H1 (cell line): ENCODE data around the gene FYTTD1. TPM values are rescaled to one million over a fixed set of nuclear protein-coding genes. Genes with fewer than 3 reads are reported as not detected.

Experiments used
- CTCF ChIA-PET: fragments of 300-600 bp; sonication (Branson Sonifier 250); formaldehyde crosslinking; loops from one replicate; lab custom pipeline; 2021; ENCODE audit not compliant: partially characterized antibody; lab: Charles Lee
- POLR2A ChIA-PET: fragments of 300-600 bp; sonication (Branson Sonifier 250); formaldehyde crosslinking; loops from one replicate; lab custom pipeline; 2021; ENCODE audit warnings: inconsistent platforms; ENCODE audit not compliant: partially characterized antibody; lab: Charles Lee
- DNase-seq, 2 experiments: peaks; one replicate each; pipeline versions ENCODE4 v3.0.0 to v3.0.0-alpha.2; 2010 to 2022; ENCODE audit warnings: low spot score in 2 of 2, low read depth in 1 of 2, mixed read lengths in 1 of 2
- FAIRE-seq: peaks from 2 replicates; lab custom pipeline; 2011; peaks lifted over from hg19 to GRCh38; lab: Jason Lieb, UNC
- H2AFZ ChIP-seq: 2 replicates; pipeline ENCODE4 v1.8.1; 2012; ENCODE audit warnings: low read length, inconsistent platforms
- H2AK5ac ChIP-seq: 2 replicates; pipeline ENCODE4 v1.6.1; 2013; ENCODE audit warnings: low read depth, low read length
- H2BK120ac ChIP-seq: replicated peaks from 2 replicates; pipeline ENCODE3; 2013; ENCODE audit warnings: low read depth, low read length, inconsistent platforms
- H2BK12ac ChIP-seq: 2 replicates; pipeline ENCODE4 v1.6.1; 2013; ENCODE audit warnings: low read depth, low read length
- H2BK15ac ChIP-seq: 2 replicates; pipeline ENCODE4 v1.6.1; 2013; ENCODE audit warnings: low read length
- H2BK20ac ChIP-seq: 2 replicates; pipeline ENCODE4 v1.6.1; 2013; ENCODE audit warnings: low read length
- H2BK5ac ChIP-seq: 2 replicates; pipeline ENCODE4 v1.6.1; 2013; ENCODE audit warnings: low read depth, low read length
- H3K14ac ChIP-seq: 2 replicates; pipeline ENCODE4 v1.6.1; 2013; ENCODE audit warnings: inconsistent platforms; ENCODE audit not compliant: insufficient read length
- H3K18ac ChIP-seq: 2 replicates; pipeline ENCODE4 v1.6.1; 2013; ENCODE audit warnings: low read length; ENCODE audit errors: extremely low read depth
- H3K23ac ChIP-seq: 2 replicates; pipeline ENCODE4 v1.6.1; 2013; ENCODE audit warnings: inconsistent platforms; ENCODE audit not compliant: insufficient read length
- H3K23me2 ChIP-seq: 2 replicates; pipeline ENCODE4 v1.6.1; 2013; ENCODE audit warnings: low read depth, low read length
- H3K27ac ChIP-seq: 2 replicates; pipeline ENCODE4 v1.6.1; 2011; ENCODE audit warnings: low read depth, low read length, inconsistent platforms
- H3K27me3 ChIP-seq, 4 experiments: replicated peaks in 1 of 4; 1 replicate in 1 of 4; 2 replicates in 3 of 4; pipeline versions ENCODE4 v1.6.1 to v1.8.1; 2011 to 2013; ENCODE audit warnings: low read length in 3 of 4, mild to moderate bottlenecking in 3 of 4, inconsistent platforms in 2 of 4, mixed read lengths in 2 of 4, moderate library complexity in 1 of 4; ENCODE audit not compliant: control insufficient read depth in 3 of 4, insufficient read depth in 3 of 4; ENCODE audit errors: extremely low read depth in 1 of 4
- H3K36me3 ChIP-seq, 4 experiments: 2 replicates each; pipeline versions ENCODE4 v1.6.1 to v1.8.1; 2011 to 2013; ENCODE audit warnings: mild to moderate bottlenecking in 4 of 4, low read length in 3 of 4, moderate library complexity in 2 of 4, control low read depth in 1 of 4, inconsistent platforms in 1 of 4; ENCODE audit not compliant: insufficient read depth in 4 of 4, control insufficient read depth in 2 of 4
- H3K4ac ChIP-seq: replicated peaks from 2 replicates; pipeline ENCODE3; 2013; ENCODE audit warnings: low read length, low read depth, mixed read lengths, inconsistent platforms; ENCODE audit not compliant: insufficient read length
- H3K4me1 ChIP-seq, 4 experiments: replicated peaks in 1 of 4; 1 replicate in 1 of 4; 2 replicates in 3 of 4; pipeline versions ENCODE4 v1.6.1 to v1.8.1; 2011 to 2013; ENCODE audit warnings: low read length in 3 of 4, inconsistent platforms in 2 of 4, mixed read lengths in 1 of 4; ENCODE audit not compliant: insufficient read depth in 4 of 4, control insufficient read depth in 3 of 4
- H3K4me2 ChIP-seq, 2 experiments: 2 replicates each; pipeline versions ENCODE4 v1.6.1 to v1.8.1; 2011 to 2013; ENCODE audit warnings: low read depth in 2 of 2, low read length in 2 of 2, control low read depth in 1 of 2, inconsistent platforms in 1 of 2, mild to moderate bottlenecking in 1 of 2; ENCODE audit not compliant: insufficient read depth in 1 of 2
- H3K4me3 ChIP-seq, 4 experiments: fragments of 200-600, 300-600 bp in 1 of 4; sonication (generic), shearing (Covaris generic), sonication (Bioruptor Twin) in 1 of 4; 2 replicates each; pipeline versions ENCODE4 v1.5.1 to v1.8.1; 2011 to 2016; ENCODE audit warnings: low read length in 4 of 4, low read depth in 3 of 4, control low read depth in 2 of 4, inconsistent platforms in 2 of 4, mild to moderate bottlenecking in 2 of 4, mixed read lengths in 1 of 4, moderate library complexity in 1 of 4; ENCODE audit not compliant: insufficient read depth in 2 of 4; ENCODE audit errors: extremely low read depth in 1 of 4
- H3K56ac ChIP-seq: replicated peaks from 2 replicates; pipeline ENCODE3; 2013; ENCODE audit warnings: low read depth, mild to moderate bottlenecking, mixed read lengths, low read length, inconsistent platforms; ENCODE audit not compliant: insufficient read length
- H3K79me1 ChIP-seq: 2 replicates; pipeline ENCODE4 v1.6.1; 2013; ENCODE audit warnings: low read depth, low read length, control low read depth
- H3K79me2 ChIP-seq, 2 experiments: 2 replicates each; pipeline versions ENCODE4 v1.6.1 to v1.8.1; 2012 to 2013; ENCODE audit warnings: low read length in 2 of 2, mild to moderate bottlenecking in 2 of 2, inconsistent platforms in 1 of 2; ENCODE audit not compliant: insufficient read depth in 2 of 2, control insufficient read depth in 1 of 2
- H3K9ac ChIP-seq, 4 experiments: replicated peaks in 1 of 4; 1 replicate in 1 of 4; 2 replicates in 3 of 4; pipeline versions ENCODE4 v1.6.1 to v1.8.1; 2011 to 2013; ENCODE audit warnings: low read depth in 3 of 4, low read length in 3 of 4, control low read depth in 2 of 4, mild to moderate bottlenecking in 2 of 4, moderate library complexity in 2 of 4, inconsistent platforms in 1 of 4; ENCODE audit errors: extremely low read depth in 1 of 4
- H3K9me3 ChIP-seq, 2 experiments: 2 replicates each; pipeline versions ENCODE4 v1.6.1 to v1.8.1; 2012 to 2013; ENCODE audit warnings: mild to moderate bottlenecking in 2 of 2, moderate library complexity in 2 of 2, control low read depth in 1 of 2, inconsistent platforms in 1 of 2, low read depth in 1 of 2, low read length in 1 of 2, mixed read lengths in 1 of 2; ENCODE audit not compliant: insufficient read depth in 2 of 2
- H4K20me1 ChIP-seq, 2 experiments: replicated peaks in 1 of 2; 2 replicates each; pipeline versions ENCODE3 to v1.8.1; 2011 to 2013; ENCODE audit warnings: inconsistent platforms in 2 of 2, low read length in 2 of 2, mild to moderate bottlenecking in 1 of 2; ENCODE audit not compliant: insufficient read depth in 2 of 2, control insufficient read depth in 1 of 2
- H4K5ac ChIP-seq: 2 replicates; pipeline ENCODE4 v1.6.1; 2013; ENCODE audit warnings: low read length, low read depth, mixed read lengths, inconsistent platforms; ENCODE audit not compliant: insufficient read length
- H4K8ac ChIP-seq: 2 replicates; pipeline ENCODE4 v1.8.0; 2013; ENCODE audit warnings: mild to moderate bottlenecking, moderate library complexity, low read length, inconsistent platforms; ENCODE audit not compliant: insufficient read depth; ENCODE audit errors: extremely low read depth
- H4K91ac ChIP-seq: replicated peaks from 2 replicates; pipeline ENCODE3; 2013; ENCODE audit warnings: low read length, mixed read lengths, inconsistent platforms; ENCODE audit not compliant: insufficient read length
- ASH2L ChIP-seq: fragments of 200-600, 300-600 bp; sonication (generic); IDR thresholded peaks from one replicate; pipeline ENCODE4 v1.7.1; 2017; ENCODE audit warnings: low read length
- BCL11A ChIP-seq, 2 experiments: IDR thresholded peaks; one replicate each; pipeline ENCODE4 v1.6.1; 2011; ENCODE audit warnings: low read depth in 2 of 2, low read length in 2 of 2, mild to moderate bottlenecking in 2 of 2
- CBX8 ChIP-seq: fragments of 300-800, 300-1000 bp; sonication (generic); IDR thresholded peaks from 2 replicates; pipeline ENCODE4 v1.7.1; 2016; ENCODE audit warnings: low read depth, low read length, borderline replicate concordance
- E2F6 ChIP-seq: IDR thresholded peaks from 2 replicates; pipeline ENCODE4 v1.6.1; 2012; ENCODE audit warnings: inconsistent platforms
- EZH2 ChIP-seq: fragments of 200-600 bp; sonication (generic); IDR thresholded peaks from 2 replicates; pipeline ENCODE4 v1.7.1; 2012; ENCODE audit warnings: low read depth, mild to moderate bottlenecking, moderate library complexity, low read length, inconsistent platforms; ENCODE audit not compliant: severe bottlenecking
- HDAC6 ChIP-seq: IDR thresholded peaks from one replicate; pipeline ENCODE4 v1.7.1; 2012; ENCODE audit warnings: low read depth, mild to moderate bottlenecking, inconsistent platforms, low read length, moderate library complexity
- JUND ChIP-seq: IDR thresholded peaks from 2 replicates; pipeline ENCODE4 v1.6.1; 2011; ENCODE audit warnings: mild to moderate bottlenecking, improper control_type of control experiment, low read length
- KDM4A ChIP-seq: IDR thresholded peaks from one replicate; pipeline ENCODE4 v1.7.1; 2012; ENCODE audit warnings: low read depth, mild to moderate bottlenecking, moderate library complexity, low read length, inconsistent platforms; ENCODE audit not compliant: severe bottlenecking
- POLR2A ChIP-seq, 2 experiments: IDR thresholded peaks; 1 replicate in 1 of 2; 2 replicates in 1 of 2; pipeline ENCODE4 v1.6.1; 2011; ENCODE audit warnings: low read depth in 2 of 2, low read length in 2 of 2, mild to moderate bottlenecking in 2 of 2; ENCODE audit errors: control extremely low read depth in 1 of 2
- RAD21 ChIP-seq, 2 experiments: IDR thresholded peaks in 1 of 2; conservative IDR thresholded peaks in 1 of 2; 2 replicates each; pipeline ENCODE4 v1.6.1; 2011; ENCODE audit warnings: low read depth in 2 of 2, low read length in 2 of 2, improper control_type of control experiment in 1 of 2, inconsistent platforms in 1 of 2, mild to moderate bottlenecking in 1 of 2, moderate library complexity in 1 of 2
- SAP30 ChIP-seq: fragments of 300-600 bp; sonication (generic); IDR thresholded peaks from 2 replicates; pipeline ENCODE4 v1.7.1; 2012; ENCODE audit warnings: low read length, moderate library complexity, mild to moderate bottlenecking, inconsistent platforms; ENCODE audit not compliant: insufficient read depth, insufficient replicate concordance
- TAF1 ChIP-seq: IDR thresholded peaks from 2 replicates; pipeline ENCODE4 v1.6.1; 2011; ENCODE audit warnings: mild to moderate bottlenecking, low read depth, low read length
- USF2 ChIP-seq: IDR thresholded peaks from 2 replicates; pipeline ENCODE4 v1.6.1; 2011; ENCODE audit warnings: low read length, improper control_type of control experiment
- WGBS, 2 experiments: shearing (Covaris generic) in 1 of 2; methylation state at CpG; one replicate each; pipeline versions ENCODE4 v1.1.6 to v1.1.7; 2013 to 2015; ENCODE audit warnings: low lambda C conversion rate in 2 of 2, mixed read lengths in 2 of 2, inconsistent platforms in 1 of 2, low coverage in 1 of 2, missing lambda C conversion rate in 1 of 2; ENCODE audit not compliant: insufficient replicate concordance in 2 of 2, insufficient coverage in 1 of 2, insufficient read length in 1 of 2; ENCODE audit errors: extremely low coverage in 1 of 2, missing lambda C conversion rate in 1 of 2; 5-methylcytosine and 5-hydroxymethylcytosine counted together
- polyA plus RNA-seq, 7 experiments: library from polyadenylated mRNA; depleted of rRNA in 3 of 7; stranded (reverse) in 5 of 7; unstranded in 2 of 7; fragments of >200 nt in 5 of 7; fragments of 200-250 nt in 2 of 7; gene quantifications; 1 replicate in 5 of 7; 2 replicates in 1 of 7; 4 replicates in 1 of 7; pipeline versions ENCODE4 v1.2.1 to v1.2.3, GENCODE V29; 2011 to 2013; ENCODE audit warnings: missing spikeins in 2 of 7, mixed read lengths in 2 of 7
- total RNA-seq: library from RNA; stranded (reverse); fragmentation: NEBNext Ultra II Directional; extraction: Animal tissue kit (Norgen Biotek cat#: 25700); gene quantifications from 2 replicates; pipeline ENCODE4 v1.2.1, GENCODE V29; 2021

FYTTD1 gene
- total and polyA plus RNA-seq, 2 of the 8 experiments (the other 6 are each of a cell fraction or from before 2014, with no cell fraction given), result 3.1 to 24.4 TPM

GRCh38 chr3:197814372-197814771 is 64.7 kb downstream of the FYTTD1 start:
- no peak overlapping the region for H4K8ac ChIP-seq
- peaks cover 2% of the 10 kb centered on the region for H3K79me1 ChIP-seq
- H3K9me3 ChIP-seq, result no peaks in the 10 kb centered on the region
- no peak overlapping the region for H4K91ac ChIP-seq
- no peak overlapping the region for H3K4me3 ChIP-seq
- H3K23ac ChIP-seq, result no peak overlapping the region
- no peak overlapping the region for H3K4me2 ChIP-seq
- H3K4ac ChIP-seq, result no peak overlapping the region
- H3K27me3 ChIP-seq, result no peaks in the 10 kb centered on the region
- whole genome bisulfite sequencing, 2 experiments, result 89% methylated on average over 4 of the region's 4 CpGs; no CpG with 5 or more reads in 1 of the 2 experiments
- no peak overlapping the region for H2AFZ ChIP-seq
- H3K14ac ChIP-seq, result no peak overlapping the region
- H2AK5ac ChIP-seq, result no peak overlapping the region
- H3K23me2 ChIP-seq, result no peaks in the 10 kb centered on the region
- no peak overlapping the region for H2BK15ac ChIP-seq
- POLR2A ChIA-PET, result no interaction called here
- H3K56ac ChIP-seq, result no peak overlapping the region
- H3K18ac ChIP-seq, result no peak overlapping the region
- no peak overlapping the region for H3K27ac ChIP-seq
- H3K4me1 ChIP-seq, result peaks cover 0 to 3% (median 0%) of the 10 kb centered on the region in 4 experiments; a peak in 4 of 7 replicates
- H3K36me3 ChIP-seq, result no peaks in the 10 kb centered on the region; a peak in 1 of 8 replicates
- peaks cover 0 to 59% of the 10 kb centered on the region in 2 experiments; a peak in 2 of 4 replicates for H3K79me2 ChIP-seq
- DNase-seq (no peak), FAIRE-seq (no peak)
- H4K5ac ChIP-seq, result no peak overlapping the region
- no peak overlapping the region for H2BK20ac ChIP-seq
- no peak overlapping the region for H3K9ac ChIP-seq
- no peaks in the 10 kb centered on the region for H4K20me1 ChIP-seq
- no peak overlapping the region for H2BK120ac ChIP-seq
- H2BK5ac ChIP-seq, result no peak overlapping the region
- CTCF ChIA-PET, result no interaction called here
- no peak overlapping the region for H2BK12ac ChIP-seq
- TF ChIP-seq BCL11A (IDR thresholded peaks at IDR 0.05; ENCODE audit: low read depth in 2 of 2, low read length in 2 of 2), result no peak
- no peak for TF ChIP-seq POLR2A (IDR thresholded peaks at IDR 0.05; ENCODE audit: control extremely low read depth in 1 of 2, low read depth in 2 of 2, low read length in 2 of 2)
- TF ChIP-seq E2F6, result no peak
- no peak for TF ChIP-seq EZH2
- no peak for TF ChIP-seq ASH2L
- TF ChIP-seq TAF1, result no peak
- TF ChIP-seq JUND, result no peak
- no peak for TF ChIP-seq KDM4A
- no peak for TF ChIP-seq USF2
- no peak for TF ChIP-seq CBX8
- no peak for TF ChIP-seq SAP30
- TF ChIP-seq HDAC6, result no peak
- TF ChIP-seq RAD21 (IDR thresholded peaks at IDR 0.05 in 1 of 2, conservative IDR thresholded peaks at IDR 0.05 in 1 of 2; ENCODE audit: low read depth in 2 of 2, low read length in 2 of 2), result no peak
